ENCODE results near the gene RPL7A. TPM values are rescaled to one million over a fixed set of nuclear protein-coding genes. Genes with fewer than 3 reads are reported as not detected.

RPL7A gene
- total RNA-seq, 1 experiment from 2014 or later: 2,895 TPM

DNA sequence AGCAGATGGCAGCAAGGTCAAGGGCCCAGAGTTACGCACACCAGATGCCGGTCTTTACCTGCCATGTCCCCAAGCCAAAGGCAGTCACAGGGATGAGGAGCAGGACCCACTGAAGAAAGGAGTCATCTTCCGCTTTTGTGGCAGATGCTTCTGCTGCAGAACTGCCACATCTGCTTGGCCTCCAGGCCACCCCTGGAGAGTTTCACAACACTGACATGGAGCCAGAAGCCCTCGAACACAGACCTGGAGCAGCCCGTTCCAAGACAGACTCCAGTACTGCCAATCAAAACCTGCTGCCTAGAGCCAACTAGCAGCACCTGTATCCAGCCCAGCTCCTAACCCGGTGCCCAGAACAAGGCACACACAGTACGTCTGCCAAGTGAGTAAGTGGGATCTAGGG lies 6.7 kb downstream of the RPL7A start:
- peak overlapping the region in 2 of 3 experiments; percentile 39 to 52; a peak in 2 of 7 replicates for H3K27ac Mint-ChIP-seq

More for the DNA sequence above, 6.7 kb downstream of the RPL7A start:
- DNase-seq: no peak
- H3K14ac ChIP-seq (ENCODE audit: insufficient read depth, low read length): no peak overlapping the region
- no peak overlapping the region for H2BK12ac ChIP-seq (ENCODE audit: insufficient read length, low read depth, low read length)
- no peak overlapping the region for H3K4ac ChIP-seq (ENCODE audit: low read depth, low read length)
- H3K56ac ChIP-seq (ENCODE audit: insufficient read length, low read depth, low read length): no peak overlapping the region
- H3T11ph ChIP-seq (ENCODE audit: low read length): no peak overlapping the region
- no peaks in the 10 kb centered on the region for H3K27me3 ChIP-seq (ENCODE audit: insufficient read depth, low read length)
- no peak overlapping the region for H2AK5ac ChIP-seq (ENCODE audit: insufficient read length, low read length)
- no CpG with 5 or more reads among the region's 7 CpGs for WGBS (ENCODE audit: extremely low coverage, insufficient read length, low lambda C conversion rate)
- no peak overlapping the region for H2BK5ac ChIP-seq (ENCODE audit: insufficient read length, low read length)
- H4K5ac ChIP-seq (ENCODE audit: insufficient read length, low read depth, low read length): no peak overlapping the region
- Mint-ChIP-seq H3K36me3 (ENCODE audit: insufficient read depth in 1 of 3, low read depth in 3 of 3) (peaks cover 26 to 57% (median 51%) of the 10 kb centered on the region in 3 experiments; a peak in 6 of 7 replicates), H3K4me1 (peaks cover 13 to 22% of the 10 kb centered on the region in 2 experiments), H3K27me3 (ENCODE audit: low read depth) (no peaks in the 10 kb centered on the region), H3K9me3 (no peaks in the 10 kb centered on the region), H3K4me3 (peak overlapping the region; percentile 92 to 96)
- no peak overlapping the region for H2BK15ac ChIP-seq (ENCODE audit: low read depth, low read length)
- no peak overlapping the region for H3K9ac ChIP-seq (ENCODE audit: extremely low read depth, insufficient read length, low read length)
- peaks cover 3% of the 10 kb centered on the region for H3K79me1 ChIP-seq (ENCODE audit: insufficient read depth, low read depth, low read length, poor library complexity, severe bottlenecking)
- no peak overlapping the region for H3K23ac ChIP-seq (ENCODE audit: insufficient read length, low read depth, low read length)
- no peaks in the 10 kb centered on the region; the same call in 1 of the 2 replicates for H3K79me2 ChIP-seq (ENCODE audit: insufficient read depth, low read length)
- H3K9me3 ChIP-seq (ENCODE audit: control insufficient read depth, low read depth, low read length): no peaks in the 10 kb centered on the region
- no peak overlapping the region for H2AFZ ChIP-seq (ENCODE audit: low read length)
- H3K18ac ChIP-seq (ENCODE audit: insufficient read length, low read depth, low read length): no peak overlapping the region
- H4K20me1 ChIP-seq (ENCODE audit: control insufficient read depth, insufficient read depth, insufficient read length): no peaks in the 10 kb centered on the region
- H3K27ac ChIP-seq (ENCODE audit: insufficient read length, low read depth, low read length): no peak overlapping the region
- no peak overlapping the region for H4K91ac ChIP-seq (ENCODE audit: insufficient read length, low read depth, low read length)
- H3K23me2 ChIP-seq (ENCODE audit: insufficient read length, low read depth, low read length, poor library complexity, severe bottlenecking): peaks cover 10% of the 10 kb centered on the region
- no peak overlapping the region for H4K8ac ChIP-seq (replicated peaks; ENCODE audit: insufficient read length, low read depth, low read length)
- no peak overlapping the region for H2BK20ac ChIP-seq (ENCODE audit: low read depth, low read length, poor library complexity, severe bottlenecking)
- no peak overlapping the region for H2BK120ac ChIP-seq (ENCODE audit: low read depth, low read length, poor library complexity, severe bottlenecking)
- TF ChIP-seq, protein P1, sequence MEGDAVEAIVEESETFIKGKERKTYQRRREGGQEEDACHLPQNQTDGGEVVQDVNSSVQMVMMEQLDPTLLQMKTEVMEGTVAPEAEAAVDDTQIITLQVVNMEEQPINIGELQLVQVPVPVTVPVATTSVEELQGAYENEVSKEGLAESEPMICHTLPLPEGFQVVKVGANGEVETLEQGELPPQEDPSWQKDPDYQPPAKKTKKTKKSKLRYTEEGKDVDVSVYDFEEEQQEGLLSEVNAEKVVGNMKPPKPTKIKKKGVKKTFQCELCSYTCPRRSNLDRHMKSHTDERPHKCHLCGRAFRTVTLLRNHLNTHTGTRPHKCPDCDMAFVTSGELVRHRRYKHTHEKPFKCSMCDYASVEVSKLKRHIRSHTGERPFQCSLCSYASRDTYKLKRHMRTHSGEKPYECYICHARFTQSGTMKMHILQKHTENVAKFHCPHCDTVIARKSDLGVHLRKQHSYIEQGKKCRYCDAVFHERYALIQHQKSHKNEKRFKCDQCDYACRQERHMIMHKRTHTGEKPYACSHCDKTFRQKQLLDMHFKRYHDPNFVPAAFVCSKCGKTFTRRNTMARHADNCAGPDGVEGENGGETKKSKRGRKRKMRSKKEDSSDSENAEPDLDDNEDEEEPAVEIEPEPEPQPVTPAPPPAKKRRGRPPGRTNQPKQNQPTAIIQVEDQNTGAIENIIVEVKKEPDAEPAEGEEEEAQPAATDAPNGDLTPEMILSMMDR (conservative IDR thresholded peaks at IDR 0.05): no peak
- no peak overlapping the region for H3K4me2 ChIP-seq (ENCODE audit: insufficient read depth, insufficient read length, low read length)
- H3K4me1 ChIP-seq (ENCODE audit: insufficient read depth, low read length): no peaks in the 10 kb centered on the region
